ENCODE data around the gene FGF9.
A peak's percentile ranks its signal among the peaks of the same experiment; 100 is the strongest.

The FGF9 gene

GRCh38 chr13:21671620-21672286 lies 880 bp downstream of the FGF9 start:
- peaks cover 58% of the 10 kb centered on the region for H3K27me3 Mint-ChIP-seq
- ATAC-seq: no peak

DNA sequence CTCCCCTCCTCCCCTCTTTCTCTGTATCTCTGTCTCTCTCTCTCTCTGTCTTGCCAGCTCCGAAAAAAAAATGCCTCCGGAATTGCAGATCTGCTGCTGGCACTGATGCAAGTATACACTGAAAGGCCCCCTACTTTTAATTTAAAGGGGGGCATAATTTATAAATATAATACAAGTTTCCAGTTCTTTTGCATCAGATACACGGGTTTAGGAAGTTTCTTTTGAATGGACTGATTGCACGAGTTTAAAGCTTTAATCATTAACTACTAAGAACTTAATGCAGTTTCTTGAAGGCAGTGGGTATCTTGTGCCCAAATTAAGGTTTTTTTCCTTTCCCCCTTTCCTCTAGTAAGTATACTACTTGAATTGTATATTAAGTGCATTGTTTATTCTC lies 1.4 kb downstream of the FGF9 start:
- peak overlapping the region; percentile 93 to 95 for H3K4me3 Mint-ChIP-seq
- no peaks in the 10 kb centered on the region for H3K9me3 Mint-ChIP-seq
- DNase-seq (no peak), ATAC-seq (no peak)
- H3K4me1 Mint-ChIP-seq: peaks cover 61% of the 10 kb centered on the region
- H3K27me3 Mint-ChIP-seq: peaks cover 62% of the 10 kb centered on the region
- no peak overlapping the region for H3K27ac Mint-ChIP-seq

More at GRCh38 chr13:21671620-21672286, 880 bp downstream of the FGF9 start:
- DNase-seq: no peak
- H3K4me3 Mint-ChIP-seq: peak overlapping the region; percentile 93 to 95
- peaks cover 61% of the 10 kb centered on the region for H3K4me1 Mint-ChIP-seq
- peak overlapping the region in 1 of 2 donors; percentile 92 for H3K27ac Mint-ChIP-seq
- no peaks in the 10 kb centered on the region for H3K9me3 Mint-ChIP-seq

GRCh38 chr13:21672796-21673538 lies 2.1 kb downstream of the FGF9 start:
- Mint-ChIP-seq H3K9me3 (no peaks in the 10 kb centered on the region), H3K4me1 (peaks cover 61% of the 10 kb centered on the region), H3K27me3 (peaks cover 61% of the 10 kb centered on the region), H3K4me3 (peak overlapping the region; percentile 93 to 95), H3K27ac (no peak overlapping the region)
- peak in 1 of 2 donors; percentile 14 for DNase-seq
- no peak for ATAC-seq

DNA sequence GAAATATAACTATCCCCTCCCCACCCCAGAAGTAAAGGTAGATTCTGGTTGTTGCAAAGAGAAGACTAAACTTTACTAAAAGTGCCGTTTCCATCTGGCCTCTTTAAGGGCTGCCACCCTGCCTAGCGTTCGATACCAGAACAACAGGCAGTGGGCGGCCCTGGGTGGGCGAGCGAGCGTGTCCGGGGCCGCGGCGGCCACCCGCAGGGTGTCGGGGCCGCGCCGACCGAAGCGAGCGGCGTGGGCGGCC lies 2.6 kb downstream of the FGF9 start:
- peak; percentile 28 to 56 for DNase-seq
- ATAC-seq: peak; percentile 10
- H3K27me3 Mint-ChIP-seq: peaks cover 56% of the 10 kb centered on the region
- H3K9me3 Mint-ChIP-seq: no peaks in the 10 kb centered on the region
- peaks cover 57% of the 10 kb centered on the region for H3K4me1 Mint-ChIP-seq
- peak overlapping the region; percentile 93 to 95 for H3K4me3 Mint-ChIP-seq
- H3K27ac Mint-ChIP-seq: no peak overlapping the region

GRCh38 chr13:21673789-21674489 lies 3.1 kb downstream of the FGF9 start:
- DNase-seq: peak; percentile 50 to 64
- Mint-ChIP-seq H3K4me1 (peaks cover 53% of the 10 kb centered on the region), H3K9me3 (no peaks in the 10 kb centered on the region), H3K27ac (no peak overlapping the region), H3K4me3 (peak overlapping the region; percentile 84 to 86), H3K27me3 (peaks cover 51% of the 10 kb centered on the region)
- peak; percentile 43 for ATAC-seq

DNA sequence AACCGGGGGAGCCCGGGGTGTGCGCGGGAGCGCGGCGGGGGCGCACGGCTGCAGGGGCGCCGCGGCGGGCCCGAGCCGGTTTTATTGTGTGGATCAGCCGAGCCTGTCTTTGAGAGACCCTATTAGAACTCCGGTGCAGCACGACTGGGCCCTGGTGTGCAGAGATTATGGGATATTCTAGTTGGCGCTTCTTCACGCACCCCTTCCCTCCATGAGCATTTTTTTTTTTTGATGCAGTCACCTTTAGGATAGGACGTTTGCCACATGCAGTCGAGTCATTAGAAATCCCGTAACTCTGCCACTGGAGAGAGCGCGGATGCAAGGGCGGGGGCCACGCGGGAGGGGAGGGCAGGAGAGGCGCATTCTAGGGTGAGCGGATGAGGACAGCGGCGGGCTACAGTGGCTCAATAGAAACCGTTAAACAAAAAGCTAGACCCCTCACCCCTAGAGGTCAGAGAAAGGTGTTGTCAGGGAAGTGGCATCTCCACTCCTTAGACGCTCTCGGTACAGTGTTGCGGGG lies 3.7 kb downstream of the FGF9 start:
- peaks cover 46% of the 10 kb centered on the region for H3K27me3 Mint-ChIP-seq
- ATAC-seq: no peak
- peaks cover 47% of the 10 kb centered on the region for H3K4me1 Mint-ChIP-seq
- peak overlapping the region; percentile 85 to 86 for H3K4me3 Mint-ChIP-seq
- H3K27ac Mint-ChIP-seq: no peak overlapping the region
- DNase-seq: peak in 1 of 2 donors; percentile 25
- no peaks in the 10 kb centered on the region for H3K9me3 Mint-ChIP-seq

- H3K4me1 Mint-ChIP-seq: peaks cover 45% of the 10 kb centered on the region
- no peak overlapping the region for H3K27ac Mint-ChIP-seq
- DNase-seq (peak; percentile 49 to 70), ATAC-seq (peak; percentile 50)
- peak overlapping the region; percentile 85 to 86 for H3K4me3 Mint-ChIP-seq
- peaks cover 46% of the 10 kb centered on the region for H3K27me3 Mint-ChIP-seq
- H3K9me3 Mint-ChIP-seq: no peaks in the 10 kb centered on the region
Observed at GRCh38 chr13:21675095-21675991, 4.5 kb downstream of the FGF9 start.

DNA sequence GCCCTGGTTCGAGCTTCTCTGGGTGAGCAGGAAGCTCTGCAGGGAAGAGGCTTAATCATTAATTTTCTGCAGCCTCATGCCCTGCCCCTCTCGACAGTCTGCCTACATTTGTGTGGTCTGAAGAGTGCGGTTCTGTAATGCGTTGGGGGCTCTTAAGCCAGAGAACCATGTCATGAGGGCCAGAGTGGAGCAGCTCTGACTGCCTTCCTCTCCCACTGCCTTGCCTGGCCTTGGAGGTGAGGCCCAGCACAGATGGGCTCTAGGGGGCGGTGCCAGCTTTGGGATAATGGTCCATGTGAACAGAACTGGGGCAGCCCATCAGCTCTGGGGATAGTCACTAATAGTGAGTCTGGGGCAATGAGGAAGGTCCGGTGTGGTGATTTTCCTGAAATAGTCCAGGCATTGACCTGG lies 5.7 kb downstream of the FGF9 start:
- ATAC-seq (peak; percentile 27), DNase-seq (peak in 1 of 2 donors; percentile 33)
- Mint-ChIP-seq H3K9me3 (no peaks in the 10 kb centered on the region), H3K4me3 (no peak overlapping the region), H3K27me3 (peaks cover 44% of the 10 kb centered on the region), H3K27ac (no peak overlapping the region), H3K4me1 (peaks cover 33% of the 10 kb centered on the region)

DNA sequence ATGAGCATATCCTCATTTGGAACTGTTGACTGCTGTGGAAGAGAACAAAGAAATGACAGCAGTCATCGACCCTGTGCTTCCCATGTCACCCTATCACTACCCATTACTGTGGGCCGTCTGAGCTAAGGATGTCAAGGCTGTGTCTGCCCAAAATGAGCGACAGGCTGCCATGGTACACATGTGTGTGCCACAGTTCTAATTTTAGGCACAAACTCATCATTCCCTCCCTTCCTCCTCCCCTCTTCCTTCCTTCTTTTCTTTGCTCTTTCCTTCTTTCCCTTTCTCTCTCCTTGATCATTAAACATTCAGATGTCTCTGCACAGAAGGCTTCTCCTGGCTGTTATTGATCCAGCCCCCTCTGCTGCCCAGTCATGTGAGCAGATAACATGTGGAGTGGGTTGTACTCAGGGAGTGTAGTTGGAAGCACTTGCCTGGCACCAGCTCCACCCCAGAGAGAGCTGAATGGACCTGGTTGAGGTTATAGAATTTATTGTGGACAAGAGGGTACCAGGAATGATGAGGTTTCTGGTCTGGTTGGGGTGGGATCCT lies 6.3 kb downstream of the FGF9 start:
- no peak for ATAC-seq
- Mint-ChIP-seq H3K4me3 (no peak overlapping the region), H3K27me3 (peaks cover 38% of the 10 kb centered on the region), H3K9me3 (no peaks in the 10 kb centered on the region), H3K4me1 (peaks cover 28% of the 10 kb centered on the region), H3K27ac (no peak overlapping the region)
- no peak for DNase-seq

DNA sequence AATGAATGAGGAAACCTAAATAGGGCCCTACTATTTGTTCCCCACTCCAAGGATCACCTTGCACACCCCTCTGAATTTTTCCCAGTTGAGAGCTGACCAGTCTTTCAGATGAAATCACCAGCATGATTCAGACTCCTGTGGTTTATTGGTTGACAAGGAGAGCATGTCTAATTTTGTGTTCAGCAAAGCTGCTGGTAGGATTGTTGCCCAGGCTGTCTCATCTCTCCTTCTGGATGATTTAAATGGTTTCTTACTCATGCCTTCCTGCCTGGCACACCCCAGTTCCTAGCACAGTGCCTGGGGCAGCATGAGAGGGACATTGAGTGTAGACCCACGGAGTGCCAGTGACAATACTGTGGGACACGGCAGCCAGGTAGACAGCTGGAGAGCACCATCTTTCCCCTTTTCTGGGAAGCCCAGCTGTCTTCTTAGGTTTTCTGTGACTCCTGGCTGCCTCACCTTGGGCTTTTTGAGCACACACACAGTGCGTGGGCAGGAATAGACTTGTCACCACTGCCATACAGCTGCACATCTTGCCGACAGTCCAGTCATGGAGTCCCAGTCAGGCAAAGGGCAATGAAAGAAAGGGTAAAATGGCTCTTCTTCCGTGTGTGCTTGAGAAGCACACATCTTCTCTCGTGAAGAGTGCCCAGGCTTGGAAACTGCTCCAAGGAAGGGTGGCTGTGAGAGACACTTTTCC lies 12.3 kb downstream of the FGF9 start:
- ATAC-seq (no peak), DNase-seq (no peak)
- peaks cover 19% of the 10 kb centered on the region for H3K4me1 Mint-ChIP-seq

DNA sequence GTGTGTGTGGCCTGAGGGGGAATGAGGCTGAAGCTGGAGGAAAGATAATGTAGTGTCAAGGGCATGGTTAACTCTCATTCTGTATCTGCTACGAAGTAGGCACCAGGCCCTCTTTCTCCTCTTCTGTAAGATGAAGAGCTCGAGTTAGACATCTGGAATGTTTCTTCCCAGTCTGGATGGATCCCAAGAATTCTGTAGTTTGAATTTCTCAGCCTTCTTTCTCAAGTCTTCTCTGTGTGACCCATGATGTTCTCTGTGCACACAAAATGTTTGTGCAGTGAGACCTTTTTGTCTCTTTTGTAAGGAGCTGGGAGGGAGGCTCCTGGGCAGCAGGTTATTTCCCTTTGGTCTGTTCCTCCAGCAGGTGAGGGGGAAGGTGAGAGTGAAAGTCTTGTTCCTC lies 13.7 kb downstream of the FGF9 start:
- H3K27ac Mint-ChIP-seq: no peak overlapping the region
- no peak for DNase-seq
- no peaks in the 10 kb centered on the region for H3K27me3 Mint-ChIP-seq
- no peaks in the 10 kb centered on the region for H3K9me3 Mint-ChIP-seq
- peaks cover 19% of the 10 kb centered on the region for H3K4me1 Mint-ChIP-seq
- H3K4me3 Mint-ChIP-seq: no peak overlapping the region
- ATAC-seq: no peak

More for the DNA sequence above, 12.3 kb downstream of the FGF9 start:
- no peaks in the 10 kb centered on the region for H3K9me3 Mint-ChIP-seq
- no peak overlapping the region for H3K27ac Mint-ChIP-seq
- H3K4me3 Mint-ChIP-seq: no peak overlapping the region
- H3K27me3 Mint-ChIP-seq: no peaks in the 10 kb centered on the region

- DNase-seq (no peak), ATAC-seq (no peak)
- Mint-ChIP-seq H3K27ac (no peak overlapping the region), H3K4me1 (peaks cover 19% of the 10 kb centered on the region), H3K4me3 (no peak overlapping the region), H3K9me3 (no peaks in the 10 kb centered on the region), H3K27me3 (no peaks in the 10 kb centered on the region)
Observed at GRCh38 chr13:21685485-21686064, 14.7 kb downstream of the FGF9 start.

- Mint-ChIP-seq H3K27ac (no peak overlapping the region), H3K4me3 (no peak overlapping the region), H3K4me1 (peaks cover 19% of the 10 kb centered on the region), H3K9me3 (no peaks in the 10 kb centered on the region), H3K27me3 (no peaks in the 10 kb centered on the region)
- ATAC-seq (peak; percentile 98), DNase-seq (peak; percentile 28 to 35)
Observed at GRCh38 chr13:21686751-21687391, 16.0 kb downstream of the FGF9 start.

GRCh38 chr13:21688056-21688455 lies 17.2 kb downstream of the FGF9 start:
- Mint-ChIP-seq H3K4me1 (peaks cover 19% of the 10 kb centered on the region), H3K4me3 (no peak overlapping the region)

More at GRCh38 chr13:21688056-21688455, 17.2 kb downstream of the FGF9 start:
- Mint-ChIP-seq H3K27me3 (no peaks in the 10 kb centered on the region), H3K9me3 (no peaks in the 10 kb centered on the region), H3K27ac (no peak overlapping the region)
- ATAC-seq: no peak
- no peak for DNase-seq

Data from stimulated activated naive CD8-positive, alpha-beta T cell treated with anti-CD3 and anti-CD28 coated beads, Interleukin-15, amount 100 ng/mL, for 72 hours (primary cell).